Panc1 (cell line): ENCODE data around the gene MTOR. TPM values are rescaled to one million over a fixed set of nuclear protein-coding genes. Genes with fewer than 3 reads are reported as not detected.

Experiments used
- ATAC-seq: fragments of 200-7000 bp; cut with Tn5 transposase; 2 replicates; pipeline ENCODE4 v1.9.1; 2020; ENCODE audit warnings: mild to moderate bottlenecking, moderate library complexity
- BruUV-seq: library from RNA; stranded (reverse); fragments of 400-500 nt; replicated peaks from 2 replicates; lab custom pipeline; 2021; lab: Mats Ljungman, UMichigan
- CTCF ChIA-PET: fragments of 300-600 bp; sonication (Branson Sonifier 250); formaldehyde crosslinking; loops from one replicate; lab custom pipeline; 2022; ENCODE audit warnings: antibody characterized with exemption; lab: Charles Lee
- POLR2A ChIA-PET: fragments of 300-600 bp; sonication (Branson Sonifier 250); formaldehyde crosslinking; loops from one replicate; lab custom pipeline; 2022; ENCODE audit warnings: antibody characterized with exemption; lab: Charles Lee
- DNase-seq: peaks from one replicate; pipeline ENCODE4 v3.0.0-alpha.2; 2010; ENCODE audit warnings: low read depth, low spot score
- H3K27ac ChIP-seq: 2 replicates; pipeline ENCODE4 v1.5.1; 2011; ENCODE audit warnings: mild to moderate bottlenecking, low read length, inconsistent platforms
- H3K27me3 ChIP-seq: fragments of 200-500 bp; sonication (Bioruptor generic); 2 replicates; pipeline ENCODE4 v1.6.0; 2014; ENCODE audit warnings: low read length, inconsistent platforms; ENCODE audit not compliant: control insufficient read depth, insufficient read depth
- H3K36me3 ChIP-seq: fragments of 200-500 bp; sonication (Bioruptor generic); 2 replicates; pipeline ENCODE4 v1.5.1; 2014; ENCODE audit warnings: inconsistent platforms, mild to moderate bottlenecking, low read length, moderate library complexity; ENCODE audit not compliant: control insufficient read depth, insufficient read depth
- H3K4me1 ChIP-seq: 2 replicates; pipeline ENCODE4 v1.5.1; 2011; ENCODE audit warnings: inconsistent platforms, mild to moderate bottlenecking, low read length, moderate library complexity; ENCODE audit not compliant: control insufficient read depth, insufficient read depth
- H3K4me3 ChIP-seq, 2 experiments: 2 replicates each; pipeline ENCODE4 v1.5.1; 2011 to 2012; ENCODE audit warnings: low read depth in 2 of 2, low read length in 2 of 2, mild to moderate bottlenecking in 2 of 2, inconsistent platforms in 1 of 2, moderate library complexity in 1 of 2
- H3K9me3 ChIP-seq: fragments of 200-500 bp; sonication (Bioruptor generic); 2 replicates; pipeline ENCODE4 v1.5.1; 2014; ENCODE audit warnings: low read depth, mild to moderate bottlenecking, inconsistent platforms, low read length, moderate library complexity; ENCODE audit not compliant: control insufficient read depth, insufficient read depth
- CTCF ChIP-seq: fragments of 450-650 bp; IDR thresholded peaks from 2 replicates; pipeline ENCODE4 v1.5.1; 2017; ENCODE audit warnings: mild to moderate bottlenecking
- POLR2AphosphoS5 ChIP-seq: IDR thresholded peaks from 2 replicates; pipeline ENCODE4 v1.6.1; 2012; ENCODE audit warnings: mild to moderate bottlenecking, low read depth, low read length, moderate library complexity
- REST ChIP-seq, 2 experiments: IDR thresholded peaks; 2 replicates each; pipeline ENCODE4 v1.6.1; 2011 to 2012; ENCODE audit warnings: low read depth in 2 of 2, control low read depth in 1 of 2, low read length in 1 of 2, mild to moderate bottlenecking in 1 of 2, moderate library complexity in 1 of 2; ENCODE audit not compliant: insufficient read depth in 1 of 2
- SIN3A ChIP-seq: IDR thresholded peaks from 2 replicates; pipeline ENCODE4 v1.6.1; 2012; ENCODE audit warnings: low read depth, mild to moderate bottlenecking, low read length, moderate library complexity, borderline replicate concordance; ENCODE audit not compliant: insufficient read depth
- TCF7L2 ChIP-seq: IDR thresholded peaks from 2 replicates; pipeline ENCODE4 v1.6.1; 2011; ENCODE audit warnings: mild to moderate bottlenecking, low read depth, low read length, inconsistent platforms
- in situ Hi-C: cut with HindIII; loops from 2 replicates; pipeline ENCODE4 v1.10.0; 2016; ENCODE audit warnings: low sequenced_read_pairs, low pct_unique_long_range_greater_than_20kb
- intact Hi-C: fragments of 100-400 bp; cut with micrococcal nuclease; formaldehyde crosslinking; loops from one replicate; pipeline ENCODE4 v1.10.0; 2022; ENCODE audit not compliant: unreplicated experiment
- total RNA-seq: library from RNA; stranded (reverse); gene quantifications from one replicate; pipeline ENCODE4 v1.2.1, GENCODE V29; 2021; ENCODE audit not compliant: unreplicated experiment

The MTOR gene
- total RNA-seq, 1 experiment from 2014 or later: 71.2 TPM

GRCh38 chr1:11302366-11302765, 40.0 kb upstream of the MTOR start:
- Histone ChIP-seq H3K4me1 (no peaks in the 10 kb centered on the region), H3K27ac (no peak overlapping the region), H3K36me3 (no peaks in the 10 kb centered on the region), H3K4me3 (no peak overlapping the region), H3K9me3 (no peaks in the 10 kb centered on the region), H3K27me3 (no peaks in the 10 kb centered on the region)
- in situ Hi-C loops: no loop called here
- POLR2A ChIA-PET: no interaction called here
- intact Hi-C loops: no loop called here
- DNase-seq (no peak), ATAC-seq (no peak)
- no peak for TF ChIP-seq TCF7L2
- no peak for TF ChIP-seq SIN3A
- TF ChIP-seq REST (IDR thresholded peaks at IDR 0.05; ENCODE audit: insufficient read depth in 1 of 2, low read depth in 2 of 2, low read length in 1 of 2): no peak
- no peak for TF ChIP-seq POLR2AphosphoS5
- no peak for TF ChIP-seq CTCF
- BruUV-seq: no TSS peak
- CTCF ChIA-PET: no interaction called here

GRCh38 chr1:11301601-11302000, 39.2 kb upstream of the MTOR start:
- Histone ChIP-seq H3K9me3 (no peaks in the 10 kb centered on the region), H3K4me3 (no peak overlapping the region), H3K27me3 (no peaks in the 10 kb centered on the region), H3K4me1 (no peaks in the 10 kb centered on the region), H3K36me3 (no peaks in the 10 kb centered on the region), H3K27ac (no peak overlapping the region)
- CTCF ChIA-PET: no interaction called here
- POLR2A ChIA-PET: no interaction called here
- ATAC-seq (no peak), DNase-seq (no peak)
- TF ChIP-seq TCF7L2 (no peak), SIN3A (no peak), POLR2AphosphoS5 (no peak), REST (IDR thresholded peaks at IDR 0.05; ENCODE audit: insufficient read depth in 1 of 2, low read depth in 2 of 2, low read length in 1 of 2) (no peak), CTCF (no peak)
- in situ Hi-C loops: no loop called here
- BruUV-seq: no TSS peak
- intact Hi-C loops: no loop called here
